Panc1 (cell line): ENCODE data around the gene SMIM27.

ENCODE experiments used
- CTCF ChIP-seq: fragments of 450-650 bp; IDR thresholded peaks from 2 replicates; pipeline ENCODE4 v1.5.1; 2017; ENCODE audit warnings: mild to moderate bottlenecking
- POLR2AphosphoS5 ChIP-seq: IDR thresholded peaks from 2 replicates; pipeline ENCODE4 v1.6.1; 2012; ENCODE audit warnings: mild to moderate bottlenecking, low read depth, low read length, moderate library complexity

- no peak for TF ChIP-seq CTCF
- TF ChIP-seq POLR2AphosphoS5: no peak
These were observed 9.1 kb upstream of the SMIM27 start for GRCh38 chr9:32543047-32543446.
